HFF-Myc (cell line): ENCODE results near the gene PSMG1.

ENCODE experiments used
- DNase-seq: peaks from one replicate; pipeline ENCODE4 v3.0.0-alpha.2; 2011; ENCODE audit warnings: low read depth; ENCODE audit errors: extremely low read depth
- H3K4me3 ChIP-seq: replicated peaks from 2 replicates; pipeline ENCODE4 v1.5.1; 2011; ENCODE audit warnings: low read depth, mild to moderate bottlenecking, control low read depth, low read length
- TF ChIP-seq, protein P1 (sequence below): IDR thresholded peaks from 2 replicates; pipeline ENCODE4 v1.5.1; 2012; ENCODE audit warnings: mild to moderate bottlenecking, low read depth, low read length, control low read depth; ENCODE audit errors: missing control alignments

Gene PSMG1

DNA sequence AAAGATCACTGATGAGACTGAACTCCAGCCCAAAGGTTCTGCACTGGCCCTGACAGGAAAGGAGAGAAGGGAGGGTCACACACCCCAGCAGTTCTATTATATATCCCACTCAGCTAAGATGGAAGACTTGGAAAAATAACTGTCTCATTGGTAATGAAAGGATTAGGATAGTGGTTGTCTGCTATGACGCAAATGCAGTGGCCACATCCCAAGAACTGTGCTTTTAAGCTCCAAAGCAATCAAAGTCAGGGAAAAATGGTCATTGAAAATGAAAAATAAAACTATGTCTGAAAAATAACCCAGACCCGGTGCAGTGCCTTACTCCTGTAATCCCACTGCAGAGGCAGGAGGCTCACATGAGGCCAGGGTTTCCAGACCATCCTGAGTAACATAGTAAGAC is 31.0 kb downstream of the PSMG1 start:
- TF ChIP-seq, protein P1, sequence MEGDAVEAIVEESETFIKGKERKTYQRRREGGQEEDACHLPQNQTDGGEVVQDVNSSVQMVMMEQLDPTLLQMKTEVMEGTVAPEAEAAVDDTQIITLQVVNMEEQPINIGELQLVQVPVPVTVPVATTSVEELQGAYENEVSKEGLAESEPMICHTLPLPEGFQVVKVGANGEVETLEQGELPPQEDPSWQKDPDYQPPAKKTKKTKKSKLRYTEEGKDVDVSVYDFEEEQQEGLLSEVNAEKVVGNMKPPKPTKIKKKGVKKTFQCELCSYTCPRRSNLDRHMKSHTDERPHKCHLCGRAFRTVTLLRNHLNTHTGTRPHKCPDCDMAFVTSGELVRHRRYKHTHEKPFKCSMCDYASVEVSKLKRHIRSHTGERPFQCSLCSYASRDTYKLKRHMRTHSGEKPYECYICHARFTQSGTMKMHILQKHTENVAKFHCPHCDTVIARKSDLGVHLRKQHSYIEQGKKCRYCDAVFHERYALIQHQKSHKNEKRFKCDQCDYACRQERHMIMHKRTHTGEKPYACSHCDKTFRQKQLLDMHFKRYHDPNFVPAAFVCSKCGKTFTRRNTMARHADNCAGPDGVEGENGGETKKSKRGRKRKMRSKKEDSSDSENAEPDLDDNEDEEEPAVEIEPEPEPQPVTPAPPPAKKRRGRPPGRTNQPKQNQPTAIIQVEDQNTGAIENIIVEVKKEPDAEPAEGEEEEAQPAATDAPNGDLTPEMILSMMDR: no peak
- H3K4me3 ChIP-seq: no peak overlapping the region
- no peak for DNase-seq

DNA sequence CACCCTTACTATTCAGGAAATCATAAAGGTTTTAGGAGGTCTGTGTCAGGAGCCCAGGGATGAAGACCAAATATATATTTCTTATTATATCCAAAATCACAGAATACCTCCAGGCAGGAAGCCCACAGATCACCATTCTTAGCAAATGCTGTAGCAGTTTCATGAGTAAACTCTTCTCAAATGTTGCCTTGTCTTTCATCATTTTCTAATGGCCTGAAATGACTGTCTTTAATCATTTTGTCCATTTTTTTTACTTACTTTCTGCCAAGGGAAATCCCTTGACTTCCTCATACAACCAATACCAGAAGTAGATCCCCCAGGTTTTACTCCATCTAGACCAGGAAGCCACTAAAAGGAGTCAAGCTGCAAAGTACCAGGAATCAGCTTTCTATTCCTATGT is 32.4 kb downstream of the PSMG1 start:
- TF ChIP-seq, protein P1: no peak
- DNase-seq: no peak
- H3K4me3 ChIP-seq: no peak overlapping the region

DNA sequence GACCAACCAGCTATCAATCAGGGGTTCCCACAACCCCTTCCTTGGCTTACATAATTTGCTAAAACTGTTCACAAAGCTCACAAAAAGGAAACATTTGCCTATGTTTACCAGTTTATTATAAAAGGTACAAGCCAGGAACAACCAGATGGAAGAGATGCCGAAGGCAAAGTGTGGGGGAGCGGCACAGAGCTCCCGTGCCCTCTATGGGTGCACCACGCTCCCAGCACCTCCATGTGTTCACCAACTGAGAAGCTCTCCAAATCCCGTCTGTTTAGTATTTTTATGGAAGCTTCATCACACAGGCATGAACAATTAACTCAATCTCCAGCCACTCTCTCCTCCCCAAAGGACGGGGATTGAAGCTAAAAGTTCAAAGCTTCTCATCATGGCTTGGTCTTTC is 32.9 kb downstream of the PSMG1 start:
- no peak overlapping the region for H3K4me3 ChIP-seq
- no peak for DNase-seq
- TF ChIP-seq, protein P1: no peak

DNA sequence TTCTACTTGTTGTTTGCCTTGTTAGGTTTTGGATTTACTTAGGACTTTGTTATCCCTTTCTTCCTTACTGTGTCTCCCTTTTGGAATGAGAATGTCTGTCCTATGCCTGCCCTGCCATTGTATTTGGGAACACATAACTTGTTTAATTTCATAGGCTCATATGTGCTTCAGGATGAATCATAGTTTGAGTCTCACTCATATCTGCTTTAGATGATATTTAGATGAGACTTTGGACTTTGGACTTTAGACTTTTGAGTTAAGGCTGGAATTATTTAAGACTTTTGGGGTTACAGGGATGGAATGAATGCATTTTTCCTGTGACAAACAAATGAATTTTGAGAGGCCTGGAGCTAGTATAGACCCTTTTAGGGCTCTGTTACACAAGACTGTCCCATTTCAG is 33.4 kb downstream of the PSMG1 start:
- DNase-seq: no peak
- TF ChIP-seq, protein P1: no peak
- H3K4me3 ChIP-seq: no peak overlapping the region

DNA sequence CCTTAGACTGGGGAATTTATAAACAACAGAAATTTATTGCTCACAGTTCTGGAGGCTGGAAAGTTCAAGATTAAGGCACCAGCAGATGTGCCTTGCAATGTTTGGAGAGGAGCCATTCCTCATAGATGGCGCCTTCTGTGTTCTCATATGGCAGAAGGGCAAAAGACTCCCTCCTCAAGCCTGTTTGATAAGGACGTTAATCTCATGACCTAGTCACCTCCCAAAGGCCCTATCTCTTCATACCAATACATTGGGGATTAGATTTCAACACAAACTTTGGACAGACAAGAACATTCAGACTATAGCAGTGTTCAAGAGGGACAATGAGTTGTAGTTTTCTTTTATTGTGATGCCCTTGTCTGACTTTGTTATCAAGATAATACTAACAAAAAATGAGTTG is 34.3 kb downstream of the PSMG1 start:
- TF ChIP-seq, protein P1: no peak
- no peak overlapping the region for H3K4me3 ChIP-seq
- no peak for DNase-seq

DNA sequence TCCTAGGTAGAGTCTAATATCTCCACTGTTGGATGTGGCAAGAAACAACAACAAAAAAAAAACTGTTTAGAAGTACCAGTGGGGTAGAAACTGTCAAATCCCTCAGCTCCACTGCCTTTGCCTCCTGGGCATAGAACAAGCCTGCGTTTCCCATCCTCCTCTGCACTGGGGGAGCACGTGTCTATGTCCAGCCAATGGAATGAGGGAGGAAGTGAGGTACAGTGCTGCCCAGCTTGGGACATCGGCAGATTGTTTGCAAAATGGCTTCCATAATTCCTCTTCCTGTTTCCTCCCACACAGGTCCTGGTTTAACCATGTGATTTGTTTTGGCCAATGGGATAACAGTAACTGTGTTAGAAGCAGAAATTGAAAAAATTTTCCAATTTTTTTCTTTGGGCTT is 39.1 kb downstream of the PSMG1 start:
- no peak overlapping the region for H3K4me3 ChIP-seq
- TF ChIP-seq, protein P1: no peak
- DNase-seq: no peak

DNA sequence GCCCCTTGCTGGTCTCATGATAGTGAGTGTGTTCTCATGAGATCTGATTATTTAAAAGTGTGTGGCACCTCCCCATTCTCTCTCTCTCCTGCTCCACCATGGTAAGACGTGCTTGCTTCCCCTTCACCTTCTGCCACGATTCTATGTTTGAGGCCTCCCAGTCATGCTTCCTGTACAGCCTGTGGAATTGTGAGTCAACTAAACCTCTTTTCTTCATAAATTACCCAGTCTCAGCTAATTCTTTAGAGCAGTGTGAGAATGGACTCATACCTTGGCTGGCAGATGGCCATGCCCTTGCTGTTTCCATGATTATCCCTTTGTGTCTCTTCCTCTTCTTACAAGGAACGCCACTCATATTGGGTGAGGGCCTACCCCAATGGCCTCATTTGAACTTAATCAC is 40.3 kb downstream of the PSMG1 start:
- H3K4me3 ChIP-seq: no peak overlapping the region
- TF ChIP-seq, protein P1: no peak
- DNase-seq: no peak
